Calu3 (cell line): ENCODE results near the gene PAX8. TPM values are rescaled to one million over a fixed set of nuclear protein-coding genes. Genes with fewer than 3 reads are reported as not detected.
A peak's percentile ranks its signal among the peaks of the same experiment; 100 is the strongest.
"Not testable (repeated sequence)": the region's sequence is repeated elsewhere in the genome, so short reads cannot be mapped to it uniquely, and the experiment has no call there.

Experiments
- Bru-seq: library from RNA; stranded (reverse); fragments of 400-500 nt; gene quantifications from one replicate; lab custom pipeline; 2021; lab: Mats Ljungman, UMichigan
- BruChase-seq, 2 experiments: library from RNA; stranded (reverse); fragments of 400-500 nt; gene quantifications; one replicate each; lab custom pipeline; 2021; lab: Mats Ljungman, UMichigan
- BruUV-seq: library from RNA; stranded (reverse); fragments of 400-500 nt; replicated peaks from 2 replicates; lab custom pipeline; 2021; lab: Mats Ljungman, UMichigan
- CTCF ChIA-PET: fragments of 300-600 bp; sonication (Branson Sonifier 250); formaldehyde crosslinking; loops from one replicate; lab custom pipeline; 2022; ENCODE audit warnings: antibody characterized with exemption; lab: Charles Lee
- DNase-seq: peaks from one replicate; pipeline ENCODE4 v3.0.0; 2022
- H3K27ac Mint-ChIP-seq: one replicate; pipeline ENCODE4 v1.8.0; 2022; ENCODE audit warnings: mixed read lengths; ENCODE audit not compliant: unreplicated experiment
- H3K27me3 Mint-ChIP-seq: one replicate; pipeline ENCODE4 v1.8.0; 2022; ENCODE audit warnings: mixed read lengths; ENCODE audit not compliant: unreplicated experiment
- H3K36me3 Mint-ChIP-seq: one replicate; pipeline ENCODE4 v1.8.0; 2022; ENCODE audit warnings: mild to moderate bottlenecking, moderate library complexity, mixed read lengths; ENCODE audit not compliant: insufficient read depth, unreplicated experiment
- H3K4me1 Mint-ChIP-seq: one replicate; pipeline ENCODE4 v1.8.0; 2022; ENCODE audit warnings: mild to moderate bottlenecking, low read depth, mixed read lengths; ENCODE audit not compliant: unreplicated experiment
- H3K4me3 Mint-ChIP-seq: one replicate; pipeline ENCODE4 v1.8.0; 2022; ENCODE audit warnings: mild to moderate bottlenecking, low read depth, moderate library complexity, mixed read lengths; ENCODE audit not compliant: unreplicated experiment
- H3K9me3 Mint-ChIP-seq: one replicate; pipeline ENCODE4 v1.8.0; 2022; ENCODE audit warnings: low read depth, mixed read lengths; ENCODE audit not compliant: unreplicated experiment
- CTCF ChIP-seq: fragments of 200-600 bp; IDR thresholded peaks from one replicate; pipeline ENCODE4 v1.8.0; 2022; ENCODE audit warnings: antibody characterized with exemption; ENCODE audit not compliant: unreplicated experiment
- intact Hi-C: fragments of 100-400 bp; cut with micrococcal nuclease; formaldehyde crosslinking; loops from one replicate; pipeline ENCODE4 v1.10.0; 2022; ENCODE audit not compliant: unreplicated experiment
- long read RNA-seq: library from polyadenylated mRNA; stranded (forward); transcript quantifications from one replicate; pipeline ENCODE4 v2.0.0, GENCODE V29; 2022
- total RNA-seq: library from RNA; stranded (reverse); gene quantifications from 2 replicates; pipeline ENCODE4 v1.2.3, GENCODE V29; 2022

Gene PAX8
- 12.2 and 14.5 TPM in 2 replicates for total RNA-seq
- percentile 37 among the genes with signal in this experiment for Bru-seq, nascent RNA
- BruChase-seq, experiment 1, labeled RNA remaining after a 6-hour chase = percentile 44 among the genes with signal in this experiment
- percentile 41 among the genes with signal in this experiment for BruChase-seq, experiment 2, labeled RNA remaining after a 2-hour chase
- long read RNA-seq, partial matches to known transcripts = 16 of 68 reads
- long read RNA-seq, other reads (novel, unspliced or antisense) = 51 of 68 reads

- Mint-ChIP-seq H3K27ac (peak within 1 kb of the TSS; percentile 63), H3K9me3 (no peaks in the 10 kb centered on the region), H3K4me1 (peaks cover 66% of the 10 kb centered on the region), H3K4me3 (no peak within 1 kb of the TSS), H3K27me3 (no peaks in the 10 kb centered on the region), H3K36me3 (peaks cover 49% of the 10 kb centered on the region)
- no peak for TF ChIP-seq CTCF
- no peak for DNase-seq
- intact Hi-C loops = no loop called here
- BruUV-seq = no TSS peak
- CTCF ChIA-PET = no interaction called here
These were observed at the start of gene PAX8 for GRCh38 chr2:113278742-113279139. Gene PAX8, minus strand, starts transcription at chr2:113278921. Its CDS starts 527 bp downstream, at chr2:113278394.

GRCh38 chr2:113328043-113328442 is 49.3 kb upstream of the PAX8 start:
- H3K27ac Mint-ChIP-seq = no peak overlapping the region
- H3K4me1 Mint-ChIP-seq = peaks cover 46% of the 10 kb centered on the region
- no TSS peak for BruUV-seq
- DNase-seq = no peak
- no peaks in the 10 kb centered on the region for H3K27me3 Mint-ChIP-seq
- no peak overlapping the region for H3K4me3 Mint-ChIP-seq
- H3K9me3 Mint-ChIP-seq = no peaks in the 10 kb centered on the region
- intact Hi-C loops = no loop called here
- H3K36me3 Mint-ChIP-seq = peaks cover 10% of the 10 kb centered on the region
- no peak for TF ChIP-seq CTCF
- CTCF ChIA-PET = no interaction called here

- H3K27ac Mint-ChIP-seq = peak overlapping the region; percentile 73
- H3K4me1 Mint-ChIP-seq = peaks cover 38% of the 10 kb centered on the region
- H3K27me3 Mint-ChIP-seq, H3K36me3 Mint-ChIP-seq, intact Hi-C loops, CTCF ChIA-PET, H3K9me3 Mint-ChIP-seq: not testable (repeated sequence)
- peak; percentile 14 for DNase-seq
- peak overlapping the region; percentile 80 for H3K4me3 Mint-ChIP-seq
- BruUV-seq = TSS peak; percentile 55
These were observed 46.5 kb upstream of the PAX8 start for GRCh38 chr2:113325161-113325731.

- no TSS peak for BruUV-seq
- H3K4me3 Mint-ChIP-seq = peak overlapping the region; percentile 80
- intact Hi-C loops = no loop called here
- TF ChIP-seq CTCF = no peak
- peaks cover 10% of the 10 kb centered on the region for H3K36me3 Mint-ChIP-seq
- peaks cover 33% of the 10 kb centered on the region for H3K4me1 Mint-ChIP-seq
- no peaks in the 10 kb centered on the region for H3K9me3 Mint-ChIP-seq
- CTCF ChIA-PET = no interaction called here
- DNase-seq = peak; percentile 71
- no peaks in the 10 kb centered on the region for H3K27me3 Mint-ChIP-seq
- peak overlapping the region; percentile 73 for H3K27ac Mint-ChIP-seq
These were observed 46.0 kb upstream of the PAX8 start for GRCh38 chr2:113324684-113325160.

GRCh38 chr2:113323129-113323528 is 44.4 kb upstream of the PAX8 start:
- H3K36me3 Mint-ChIP-seq, H3K27me3 Mint-ChIP-seq, H3K9me3 Mint-ChIP-seq, H3K27ac Mint-ChIP-seq, DNase-seq, intact Hi-C loops, BruUV-seq, CTCF ChIA-PET, H3K4me3 Mint-ChIP-seq: not testable (repeated sequence)
- H3K4me1 Mint-ChIP-seq = peaks cover 17% of the 10 kb centered on the region

- CTCF ChIA-PET, H3K27me3 Mint-ChIP-seq, intact Hi-C loops, H3K36me3 Mint-ChIP-seq, H3K4me3 Mint-ChIP-seq, H3K27ac Mint-ChIP-seq, H3K9me3 Mint-ChIP-seq, DNase-seq, BruUV-seq: not testable (repeated sequence)
- H3K4me1 Mint-ChIP-seq = peaks cover 10% of the 10 kb centered on the region
These were observed 41.4 kb upstream of the PAX8 start for GRCh38 chr2:113320106-113320505.

- CTCF ChIA-PET = interaction anchor here (0.6 kb wide), 1 partner anchor 178 kb away, joined by 7 read pairs; no protein-coding TSS in a partner anchor
- H3K36me3 Mint-ChIP-seq, H3K9me3 Mint-ChIP-seq, BruUV-seq, H3K27me3 Mint-ChIP-seq, H3K4me1 Mint-ChIP-seq, DNase-seq, intact Hi-C loops, H3K4me3 Mint-ChIP-seq, H3K27ac Mint-ChIP-seq: not testable (repeated sequence)
These were observed 40.2 kb upstream of the PAX8 start for GRCh38 chr2:113318941-113319340.
